AG09309 (cell line): ENCODE results near the gene TMEM217.

Experiments used
- DNase-seq: peaks from one replicate; pipeline ENCODE4 v3.0.0-alpha.2; 2010; ENCODE audit warnings: low read depth
- H3K4me3 ChIP-seq: 2 replicates; pipeline ENCODE4 v1.5.1; 2011; ENCODE audit warnings: mild to moderate bottlenecking, low read depth, low read length, moderate library complexity; ENCODE audit not compliant: control insufficient read depth
- CTCF ChIP-seq: IDR thresholded peaks from 2 replicates; pipeline ENCODE4 v1.5.1; 2011; ENCODE audit warnings: mild to moderate bottlenecking, low read depth, low read length, inconsistent platforms; ENCODE audit not compliant: insufficient read depth, control insufficient read depth; ENCODE audit errors: missing control alignments

TMEM217 gene

GRCh38 chr6:37177935-37178517 is 79.9 kb downstream of the TMEM217 start:
- no peak for DNase-seq
- TF ChIP-seq CTCF, result no peak
- H3K4me3 ChIP-seq, result no peak overlapping the region

- H3K4me3 ChIP-seq, result no peak overlapping the region
- DNase-seq, result no peak
- TF ChIP-seq CTCF, result no peak
Measured at GRCh38 chr6:37177077-37177934, 80.6 kb downstream of the TMEM217 start.

DNA sequence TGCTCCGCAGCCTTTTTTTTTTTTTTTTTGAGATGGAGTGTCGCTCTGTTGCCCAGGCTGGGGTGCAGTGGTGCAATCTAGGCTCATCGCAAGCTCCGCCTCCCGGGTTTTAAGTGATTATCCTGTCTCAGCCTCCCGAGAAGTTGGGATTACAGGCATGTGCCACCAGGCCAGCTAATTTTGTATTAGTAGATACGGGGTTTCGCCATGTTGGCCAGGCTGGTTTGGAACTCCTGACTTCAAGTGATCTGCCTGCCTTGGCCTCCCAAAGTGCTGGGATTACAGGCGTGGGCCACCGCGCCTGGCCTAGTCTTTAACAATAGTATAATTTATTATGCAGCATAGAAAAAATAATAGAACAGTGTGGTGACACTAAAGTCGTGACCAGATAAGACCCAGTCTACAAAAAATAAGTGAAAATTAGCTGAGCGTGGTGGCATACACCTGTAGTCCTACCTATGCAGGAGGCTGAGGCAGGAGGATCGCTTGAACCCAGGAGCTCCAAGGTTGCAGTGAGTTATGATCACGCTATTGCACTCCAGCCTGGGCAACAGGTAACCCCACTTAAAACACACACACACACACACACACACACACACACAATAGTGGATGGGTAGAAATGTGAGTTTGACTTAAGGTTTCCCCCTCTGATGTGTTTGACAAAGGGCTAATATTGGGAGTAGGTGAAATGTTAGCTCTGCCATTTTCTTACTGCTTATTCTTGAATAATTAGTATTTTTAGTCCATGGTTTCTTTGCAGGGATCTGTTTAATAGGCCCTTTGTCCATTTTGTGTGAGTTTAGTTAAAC is 81.5 kb downstream of the TMEM217 start:
- H3K4me3 ChIP-seq, result no peak overlapping the region
- TF ChIP-seq CTCF, result no peak
- no peak for DNase-seq

GRCh38 chr6:37175332-37176267 is 82.3 kb downstream of the TMEM217 start:
- H3K4me3 ChIP-seq, result no peak overlapping the region
- DNase-seq, result no peak
- TF ChIP-seq CTCF, result no peak

- no peak overlapping the region for H3K4me3 ChIP-seq
- TF ChIP-seq CTCF, result no peak
- no peak for DNase-seq
Measured at GRCh38 chr6:37174515-37175331, 83.2 kb downstream of the TMEM217 start.

GRCh38 chr6:37174196-37174514 is 83.8 kb downstream of the TMEM217 start:
- TF ChIP-seq CTCF, result no peak
- no peak overlapping the region for H3K4me3 ChIP-seq
- no peak for DNase-seq
